ENCODE measurements around the gene SLC6A3. TPM values are rescaled to one million over a fixed set of nuclear protein-coding genes. Genes with fewer than 3 reads are reported as not detected.
"Not testable (repeated sequence)": the region's sequence is repeated elsewhere in the genome, so short reads cannot be mapped to it uniquely, and the experiment has no call there.

Gene SLC6A3
- total RNA-seq, 1 experiment from 2014 or later: 0.05 TPM

GRCh38 chr5:1460054-1460682, 14.9 kb upstream of the SLC6A3 start:
- BruUV-seq (replicated peaks): no TSS peak
- DNase-seq (ENCODE audit: low read depth, low spot score) (no peak), ATAC-seq (no peak)
- ChIA-PET POLR2A (no interaction called here), CTCF (no interaction called here)
- H3K9me3 ChIP-seq (ENCODE audit: control insufficient read depth, insufficient read depth, low read depth, low read length): peaks cover 22% of the 10 kb centered on the region
- H3K4me1 ChIP-seq (ENCODE audit: control insufficient read depth, insufficient read depth, low read length): no peaks in the 10 kb centered on the region
- H3K36me3 ChIP-seq (ENCODE audit: control insufficient read depth, insufficient read depth, low read length): peaks cover 2% of the 10 kb centered on the region; the same call in 1 of the 2 replicates
- in situ Hi-C loops (cut with HindIII; ENCODE audit: low pct_unique_long_range_greater_than_20kb, low sequenced_read_pairs) (no loop called here), intact Hi-C loops (cut with micrococcal nuclease; ENCODE audit: unreplicated experiment) (no loop called here)
- no peak for TF ChIP-seq REST (IDR thresholded peaks at IDR 0.05; ENCODE audit: insufficient read depth in 1 of 2, low read depth in 2 of 2, low read length in 1 of 2)
- H3K27ac ChIP-seq (ENCODE audit: low read length): no peak overlapping the region
- H3K4me3 ChIP-seq (ENCODE audit: low read depth in 2 of 2, low read length in 2 of 2): no peak overlapping the region
- H3K27me3 ChIP-seq (ENCODE audit: control insufficient read depth, insufficient read depth, low read length): no peaks in the 10 kb centered on the region

GRCh38 chr5:1459435-1459834, 14.2 kb upstream of the SLC6A3 start:
- H3K27ac ChIP-seq (ENCODE audit: low read length); H3K27me3 ChIP-seq (ENCODE audit: control insufficient read depth, insufficient read depth, low read length); H3K4me3 ChIP-seq (ENCODE audit: low read depth in 2 of 2, low read length in 2 of 2); intact Hi-C loops (cut with micrococcal nuclease; ENCODE audit: unreplicated experiment); H3K4me1 ChIP-seq (ENCODE audit: control insufficient read depth, insufficient read depth, low read length); CTCF ChIA-PET; POLR2A ChIA-PET; H3K36me3 ChIP-seq (ENCODE audit: control insufficient read depth, insufficient read depth, low read length); in situ Hi-C loops (cut with HindIII; ENCODE audit: low pct_unique_long_range_greater_than_20kb, low sequenced_read_pairs); ATAC-seq; BruUV-seq (replicated peaks); DNase-seq (ENCODE audit: low read depth, low spot score): not testable (repeated sequence)
- peaks cover 26% of the 10 kb centered on the region for H3K9me3 ChIP-seq (ENCODE audit: control insufficient read depth, insufficient read depth, low read depth, low read length)

GRCh38 chr5:1456110-1456881, 11.1 kb upstream of the SLC6A3 start:
- in situ Hi-C loops (cut with HindIII; ENCODE audit: low pct_unique_long_range_greater_than_20kb, low sequenced_read_pairs); H3K36me3 ChIP-seq (ENCODE audit: control insufficient read depth, insufficient read depth, low read length); DNase-seq (ENCODE audit: low read depth, low spot score); H3K4me1 ChIP-seq (ENCODE audit: control insufficient read depth, insufficient read depth, low read length); BruUV-seq (replicated peaks); H3K27ac ChIP-seq (ENCODE audit: low read length); H3K4me3 ChIP-seq (ENCODE audit: low read depth in 2 of 2, low read length in 2 of 2); ATAC-seq; CTCF ChIA-PET; intact Hi-C loops (cut with micrococcal nuclease; ENCODE audit: unreplicated experiment); H3K27me3 ChIP-seq (ENCODE audit: control insufficient read depth, insufficient read depth, low read length); POLR2A ChIA-PET: not testable (repeated sequence)
- peaks cover 35% of the 10 kb centered on the region for H3K9me3 ChIP-seq (ENCODE audit: control insufficient read depth, insufficient read depth, low read depth, low read length)

- POLR2A ChIA-PET: no interaction called here
- DNase-seq (ENCODE audit: low read depth, low spot score) (no peak), ATAC-seq (no peak)
- in situ Hi-C loops (cut with HindIII; ENCODE audit: low pct_unique_long_range_greater_than_20kb, low sequenced_read_pairs) (no loop called here), intact Hi-C loops (cut with micrococcal nuclease; ENCODE audit: unreplicated experiment) (no loop called here)
- CTCF ChIA-PET: no interaction called here
- peaks cover 35% of the 10 kb centered on the region for H3K9me3 ChIP-seq (ENCODE audit: control insufficient read depth, insufficient read depth, low read depth, low read length)
- H3K4me1 ChIP-seq (ENCODE audit: control insufficient read depth, insufficient read depth, low read length): no peaks in the 10 kb centered on the region
- TF ChIP-seq REST (IDR thresholded peaks at IDR 0.05; ENCODE audit: insufficient read depth in 1 of 2, low read depth in 2 of 2, low read length in 1 of 2) (no peak), TCF7L2 (IDR thresholded peaks at IDR 0.05; ENCODE audit: low read depth, low read length) (no peak), POLR2AphosphoS5 (IDR thresholded peaks at IDR 0.05; ENCODE audit: low read depth, low read length) (no peak), SIN3A (IDR thresholded peaks at IDR 0.05; ENCODE audit: borderline replicate concordance, insufficient read depth, low read depth, low read length) (no peak), CTCF (IDR thresholded peaks at IDR 0.05) (no peak)
- no TSS peak for BruUV-seq (replicated peaks)
- no peaks in the 10 kb centered on the region for H3K36me3 ChIP-seq (ENCODE audit: control insufficient read depth, insufficient read depth, low read length)
- H3K27ac ChIP-seq (ENCODE audit: low read length): no peak overlapping the region
- no peaks in the 10 kb centered on the region; the same call in 1 of the 2 replicates for H3K27me3 ChIP-seq (ENCODE audit: control insufficient read depth, insufficient read depth, low read length)
- H3K4me3 ChIP-seq (ENCODE audit: low read depth in 2 of 2, low read length in 2 of 2): no peak overlapping the region
Measured at GRCh38 chr5:1453613-1454012, 8.4 kb upstream of the SLC6A3 start.

Data from Panc1 (cell line).